H9 (cell line): ENCODE measurements around the gene PPBP. TPM values are rescaled to one million over a fixed set of nuclear protein-coding genes. Genes with fewer than 3 reads are reported as not detected.

Experiments used
- DNase-seq: peaks from one replicate; pipeline ENCODE4 v3.0.0-alpha.2; 2017
- H2AFZ ChIP-seq: one replicate; pipeline ENCODE4 v1.6.1; 2013; ENCODE audit warnings: mild to moderate bottlenecking, low read length, control low read depth, moderate library complexity
- H2AK5ac ChIP-seq: 2 replicates; pipeline ENCODE4 v1.6.1; 2013; ENCODE audit warnings: low read length, control low read depth, mixed read lengths; ENCODE audit not compliant: insufficient read length
- H2BK120ac ChIP-seq: one replicate; pipeline ENCODE4 v1.6.1; 2013; ENCODE audit warnings: low read depth, mild to moderate bottlenecking, low read length, control low read depth, inconsistent platforms; ENCODE audit not compliant: poor library complexity, severe bottlenecking
- H2BK12ac ChIP-seq: 2 replicates; pipeline ENCODE4 v1.6.1; 2013; ENCODE audit warnings: low read length, control low read depth, mixed read lengths, low read depth; ENCODE audit not compliant: insufficient read length
- H2BK15ac ChIP-seq: 2 replicates; pipeline ENCODE4 v1.6.1; 2013; ENCODE audit warnings: low read depth, low read length, control low read depth
- H2BK20ac ChIP-seq: one replicate; pipeline ENCODE4 v1.6.1; 2013; ENCODE audit warnings: low read depth, mild to moderate bottlenecking, low read length, control low read depth, inconsistent platforms; ENCODE audit not compliant: poor library complexity, severe bottlenecking
- H2BK5ac ChIP-seq: 2 replicates; pipeline ENCODE4 v1.6.1; 2013; ENCODE audit warnings: low read length, control low read depth, mixed read lengths; ENCODE audit not compliant: insufficient read length
- H3K14ac ChIP-seq: 2 replicates; pipeline ENCODE4 v1.6.1; 2013; ENCODE audit warnings: low read length, control low read depth; ENCODE audit not compliant: insufficient read depth
- H3K18ac ChIP-seq: 2 replicates; pipeline ENCODE4 v1.6.1; 2013; ENCODE audit warnings: low read depth, mild to moderate bottlenecking, mixed read lengths, low read length, control low read depth; ENCODE audit not compliant: insufficient read length
- H3K23ac ChIP-seq: 2 replicates; pipeline ENCODE4 v1.6.1; 2013; ENCODE audit warnings: low read length, control low read depth, mixed read lengths, low read depth; ENCODE audit not compliant: insufficient read length
- H3K23me2 ChIP-seq: 2 replicates; pipeline ENCODE4 v1.6.1; 2013; ENCODE audit warnings: low read depth, mild to moderate bottlenecking, mixed read lengths, low read length, control low read depth; ENCODE audit not compliant: insufficient read length, poor library complexity, severe bottlenecking
- H3K27ac ChIP-seq: 2 replicates; pipeline ENCODE4 v1.5.1; 2013; ENCODE audit warnings: low read length, control low read depth, mixed read lengths, low read depth; ENCODE audit not compliant: insufficient read length
- H3K27me3 ChIP-seq: 2 replicates; pipeline ENCODE4 v1.6.1; 2013; ENCODE audit warnings: low read length, control low read depth, inconsistent platforms; ENCODE audit not compliant: insufficient read depth
- H3K4ac ChIP-seq: 2 replicates; pipeline ENCODE4 v1.6.1; 2013; ENCODE audit warnings: low read depth, mild to moderate bottlenecking, control low read depth, inconsistent platforms, low read length, moderate library complexity
- H3K4me1 ChIP-seq: 2 replicates; pipeline ENCODE4 v1.6.1; 2013; ENCODE audit warnings: low read length, control low read depth, inconsistent platforms; ENCODE audit not compliant: insufficient read depth
- H3K4me2 ChIP-seq: 2 replicates; pipeline ENCODE4 v1.6.1; 2013; ENCODE audit warnings: low read length, control low read depth, mixed read lengths; ENCODE audit not compliant: insufficient read length, insufficient read depth
- H3K56ac ChIP-seq: 2 replicates; pipeline ENCODE4 v1.6.1; 2013; ENCODE audit warnings: low read depth, mild to moderate bottlenecking, mixed read lengths, low read length, control low read depth; ENCODE audit not compliant: insufficient read length
- H3K79me1 ChIP-seq: 2 replicates; pipeline ENCODE4 v1.6.1; 2013; ENCODE audit warnings: low read depth, mild to moderate bottlenecking, moderate library complexity, low read length, control low read depth, inconsistent platforms; ENCODE audit not compliant: insufficient read depth, poor library complexity, severe bottlenecking
- H3K79me2 ChIP-seq: 2 replicates; pipeline ENCODE4 v1.6.1; 2013; ENCODE audit warnings: low read length, control low read depth, inconsistent platforms; ENCODE audit not compliant: insufficient read depth
- H3K9ac ChIP-seq: 2 replicates; pipeline ENCODE4 v1.6.1; 2013; ENCODE audit warnings: low read length, control low read depth, mixed read lengths; ENCODE audit not compliant: insufficient read length; ENCODE audit errors: extremely low read depth
- H3K9me3 ChIP-seq: one replicate; pipeline ENCODE4 v1.6.1; 2013; ENCODE audit warnings: low read depth, low read length, inconsistent platforms; ENCODE audit not compliant: control insufficient read depth
- H3T11ph ChIP-seq: one replicate; pipeline ENCODE4 v1.6.1; 2013; ENCODE audit warnings: mild to moderate bottlenecking, low read length, control low read depth, inconsistent platforms
- H4K20me1 ChIP-seq: one replicate; pipeline ENCODE4 v1.6.1; 2013; ENCODE audit not compliant: control insufficient read depth, insufficient read length, insufficient read depth
- H4K5ac ChIP-seq: 2 replicates; pipeline ENCODE4 v1.6.1; 2013; ENCODE audit warnings: low read depth, mild to moderate bottlenecking, mixed read lengths, low read length, control low read depth; ENCODE audit not compliant: insufficient read length
- H4K8ac ChIP-seq: replicated peaks from 2 replicates; pipeline ENCODE4 v1.6.1; 2013; ENCODE audit warnings: low read length, control low read depth, mixed read lengths, low read depth; ENCODE audit not compliant: insufficient read length
- H4K91ac ChIP-seq: 2 replicates; pipeline ENCODE4 v1.6.1; 2013; ENCODE audit warnings: low read depth, mild to moderate bottlenecking, moderate library complexity, mixed read lengths, low read length, control low read depth; ENCODE audit not compliant: insufficient read length
- H3K27ac Mint-ChIP-seq, 3 experiments: 2 replicates in 2 of 3; 3 replicates in 1 of 3; pipeline ENCODE4 v1.8.0; 2020 to 2021; ENCODE audit warnings: mixed read lengths in 3 of 3, mild to moderate bottlenecking in 1 of 3, moderate library complexity in 1 of 3
- H3K27me3 Mint-ChIP-seq: 2 replicates; pipeline ENCODE4 v1.8.0; 2021; ENCODE audit warnings: low read depth, mild to moderate bottlenecking, moderate library complexity, mixed read lengths
- H3K36me3 Mint-ChIP-seq, 3 experiments: 2 replicates in 2 of 3; 3 replicates in 1 of 3; pipeline ENCODE4 v1.8.0; 2020 to 2021; ENCODE audit warnings: low read depth in 3 of 3, mixed read lengths in 3 of 3; ENCODE audit not compliant: insufficient read depth in 1 of 3
- H3K4me1 Mint-ChIP-seq, 2 experiments: 2 replicates each; pipeline ENCODE4 v1.8.0; 2020; ENCODE audit warnings: mixed read lengths in 2 of 2
- H3K4me3 Mint-ChIP-seq, 2 experiments: 2 replicates in 1 of 2; 3 replicates in 1 of 2; pipeline ENCODE4 v1.8.0; 2020 to 2021; ENCODE audit warnings: mild to moderate bottlenecking in 2 of 2, mixed read lengths in 2 of 2, moderate library complexity in 1 of 2
- H3K9me3 Mint-ChIP-seq, 2 experiments: 2 replicates in 1 of 2; 3 replicates in 1 of 2; pipeline ENCODE4 v1.8.0; 2020; ENCODE audit warnings: mild to moderate bottlenecking in 2 of 2, mixed read lengths in 2 of 2, moderate library complexity in 1 of 2
- CTCF ChIP-seq: fragments of 200-600 bp; sonication (generic); conservative IDR thresholded peaks from 3 replicates; pipeline ENCODE4 v1.8.0; 2021; ENCODE audit warnings: antibody characterized with exemption, mild to moderate bottlenecking
- WGBS: extraction: QIAGEN DNeasy Blood & Tissue Kit; methylation state at CpG from one replicate; pipeline ENCODE4 v1.1.7; 2013; ENCODE audit warnings: missing lambda C conversion rate, low lambda C conversion rate, mixed read lengths; ENCODE audit not compliant: insufficient read length; ENCODE audit errors: extremely low coverage; 5-methylcytosine and 5-hydroxymethylcytosine counted together
- total RNA-seq: library from RNA; stranded (reverse); gene quantifications from 2 replicates; pipeline ENCODE4 v1.2.1, GENCODE V29; 2021

The PPBP gene
- total RNA-seq, 1 experiment from 2014 or later: 0.33 TPM

DNA sequence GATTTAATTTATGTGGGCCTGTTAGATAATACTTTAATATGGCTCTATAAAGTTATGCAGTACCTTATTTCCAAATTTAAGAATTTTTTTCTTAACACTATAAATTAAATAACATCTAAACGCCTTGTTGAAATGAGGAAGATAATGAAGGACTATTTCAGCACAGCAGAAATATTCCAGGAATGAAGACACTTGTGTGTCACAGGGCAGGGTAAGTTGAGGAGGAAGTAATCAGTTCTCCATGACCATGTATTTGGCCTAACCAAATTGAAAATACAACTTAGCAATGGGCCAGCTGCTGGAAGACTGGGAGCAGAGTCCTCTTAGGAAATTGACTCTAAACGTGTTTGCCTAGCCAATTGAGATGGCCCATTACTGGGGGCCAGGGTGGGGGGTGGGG lies 33.6 kb upstream of the PPBP start:
- peaks cover 0 to 2% of the 10 kb centered on the region in 2 experiments; a peak in 2 of 4 replicates for H3K4me1 Mint-ChIP-seq

More for the DNA sequence above, 33.6 kb upstream of the PPBP start:
- no CpG with 5 or more reads among the region's 2 CpGs for WGBS
- H3K4ac ChIP-seq: no peak overlapping the region
- H4K8ac ChIP-seq: no peak overlapping the region
- H2BK120ac ChIP-seq: no peak overlapping the region
- no peak overlapping the region for H3T11ph ChIP-seq
- H4K5ac ChIP-seq: no peak overlapping the region
- H3K18ac ChIP-seq: no peak overlapping the region
- Mint-ChIP-seq H3K9me3 (peaks cover 3% of the 10 kb centered on the region in 2 experiments; a peak in 4 of 5 replicates), H3K4me3 (no peak overlapping the region), H3K27me3 (no peaks in the 10 kb centered on the region), H3K36me3 (peaks cover 0 to 6% (median 4%) of the 10 kb centered on the region in 3 experiments; a peak in 4 of 7 replicates), H3K27ac (no peak overlapping the region)
- H3K23ac ChIP-seq: no peak overlapping the region
- DNase-seq: no peak
- no peaks in the 10 kb centered on the region for H3K79me2 ChIP-seq
- no peak overlapping the region for H2BK15ac ChIP-seq
- no peaks in the 10 kb centered on the region for H4K20me1 ChIP-seq
- peaks cover 2% of the 10 kb centered on the region; the same call in 1 of the 2 replicates for H3K4me1 ChIP-seq
- no peak overlapping the region for H3K56ac ChIP-seq
- no peak overlapping the region for H2BK5ac ChIP-seq
- no peaks in the 10 kb centered on the region for H3K23me2 ChIP-seq
- no peak overlapping the region for H3K27ac ChIP-seq
- no peak overlapping the region for H3K4me2 ChIP-seq
- no peak for TF ChIP-seq CTCF
- no peaks in the 10 kb centered on the region for H3K27me3 ChIP-seq
- no peak overlapping the region for H2BK12ac ChIP-seq
- H3K9ac ChIP-seq: no peak overlapping the region
- no peak overlapping the region for H3K14ac ChIP-seq
- H2BK20ac ChIP-seq: no peak overlapping the region
- H3K9me3 ChIP-seq: no peaks in the 10 kb centered on the region
- H4K91ac ChIP-seq: no peak overlapping the region
- no peaks in the 10 kb centered on the region for H3K79me1 ChIP-seq
- no peak overlapping the region for H2AK5ac ChIP-seq
- H2AFZ ChIP-seq: no peak overlapping the region
